HG03135 (cell line): ENCODE measurements around the gene KLF7.
"Not testable (repeated sequence)": the region's sequence is repeated elsewhere in the genome, so short reads cannot be mapped to it uniquely, and the experiment has no call there.

ENCODE experiments used
- ATAC-seq: cut with Tn5 transposase; IDR thresholded peaks from one replicate; pipeline ENCODE4 v1.9.1; 2021; ENCODE audit warnings: mild to moderate bottlenecking, moderate library complexity; ENCODE audit not compliant: unreplicated experiment

KLF7 gene

GRCh38 chr2:207067473-207067872 is 98.3 kb downstream of the KLF7 start:
- ATAC-seq, result no peak

- no peak for ATAC-seq
Measured at GRCh38 chr2:207066791-207067460, 98.8 kb downstream of the KLF7 start.

- no peak for ATAC-seq
Measured at GRCh38 chr2:207066166-207066565, 99.6 kb downstream of the KLF7 start.

- ATAC-seq, result no peak
Measured at GRCh38 chr2:207064128-207064690, 101.5 kb downstream of the KLF7 start.

GRCh38 chr2:207061181-207061580 is 104.6 kb downstream of the KLF7 start:
- no peak for ATAC-seq

GRCh38 chr2:207055257-207055656 is 110.5 kb downstream of the KLF7 start:
- no peak for ATAC-seq

- no peak for ATAC-seq
Measured at GRCh38 chr2:207054521-207054920, 111.2 kb downstream of the KLF7 start.

GRCh38 chr2:207051385-207051965 is 114.3 kb downstream of the KLF7 start:
- ATAC-seq, result no peak

- no peak for ATAC-seq
Measured at GRCh38 chr2:207049122-207049521, 116.6 kb downstream of the KLF7 start.

- no peak for ATAC-seq
Measured at GRCh38 chr2:207048416-207048815, 117.3 kb downstream of the KLF7 start.

- no peak for ATAC-seq
Measured at GRCh38 chr2:207046724-207047123, 119.0 kb downstream of the KLF7 start.

GRCh38 chr2:207045531-207045930 is 120.2 kb downstream of the KLF7 start:
- ATAC-seq, result no peak

GRCh38 chr2:207044379-207045362 is 121.1 kb downstream of the KLF7 start:
- ATAC-seq, result no peak

- ATAC-seq, result no peak
Measured at GRCh38 chr2:207042841-207043240, 122.9 kb downstream of the KLF7 start.

- no peak for ATAC-seq
Measured at GRCh38 chr2:207041786-207042554, 123.8 kb downstream of the KLF7 start.

GRCh38 chr2:207041279-207041678 is 124.5 kb downstream of the KLF7 start:
- ATAC-seq, result no peak

GRCh38 chr2:207040696-207041095 is 125.1 kb downstream of the KLF7 start:
- ATAC-seq, result no peak

GRCh38 chr2:207039225-207039624 is 126.5 kb downstream of the KLF7 start:
- no peak for ATAC-seq

GRCh38 chr2:207038299-207038698 is 127.4 kb downstream of the KLF7 start:
- ATAC-seq, result no peak

- ATAC-seq, result no peak
Measured at GRCh38 chr2:207037896-207038295, 127.9 kb downstream of the KLF7 start.

GRCh38 chr2:207037023-207037422 is 128.7 kb downstream of the KLF7 start:
- ATAC-seq, result not testable (repeated sequence)
